Rectal smooth muscle tissue (tissue), 1 donor: ENCODE measurements around the gene ADARB2.

Source experiments
- H3K27ac ChIP-seq: one replicate; pipeline ENCODE4 v1.7.0; 2013; ENCODE audit warnings: low read depth, low read length, inconsistent platforms
- H3K27me3 ChIP-seq: one replicate; pipeline ENCODE4 v1.7.0; 2013; ENCODE audit warnings: low read length; ENCODE audit not compliant: control insufficient read depth, insufficient read depth
- H3K36me3 ChIP-seq: one replicate; pipeline ENCODE4 v1.7.0; 2013; ENCODE audit warnings: low read length; ENCODE audit not compliant: control insufficient read depth, insufficient read depth
- H3K4me1 ChIP-seq: one replicate; pipeline ENCODE4 v1.7.0; 2013; ENCODE audit warnings: low read length; ENCODE audit not compliant: control insufficient read depth, insufficient read depth
- H3K4me3 ChIP-seq: one replicate; pipeline ENCODE4 v1.7.0; 2013; ENCODE audit warnings: low read length
- H3K9ac ChIP-seq: one replicate; pipeline ENCODE4 v1.7.0; 2013; ENCODE audit warnings: low read length

Gene ADARB2

DNA sequence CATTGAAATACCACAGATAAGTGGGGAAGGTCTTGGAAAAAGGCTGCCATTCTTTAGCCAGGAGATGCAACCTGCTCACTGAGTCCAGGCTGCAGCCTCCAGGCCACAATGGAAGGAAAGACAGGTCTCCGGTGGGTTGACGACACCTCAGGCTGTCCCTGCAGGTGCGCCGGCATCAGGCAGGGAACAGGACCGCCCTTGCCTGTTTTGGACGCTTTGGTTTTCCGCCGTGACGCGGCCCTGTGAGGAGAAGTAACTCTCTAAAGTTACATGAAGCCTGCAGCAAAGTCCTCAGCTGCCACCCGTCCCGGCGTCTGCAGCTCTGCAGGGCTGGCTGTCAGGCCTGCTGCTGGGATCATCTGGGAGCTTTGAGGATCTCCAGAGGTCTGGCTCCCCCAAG lies 534.1 kb downstream of the ADARB2 start:
- no peak overlapping the region for H3K4me3 ChIP-seq
- H3K36me3 ChIP-seq, result no peaks in the 10 kb centered on the region
- H3K9ac ChIP-seq, result no peak overlapping the region
- H3K27me3 ChIP-seq, result peaks cover 2% of the 10 kb centered on the region
- H3K4me1 ChIP-seq, result no peaks in the 10 kb centered on the region
- H3K27ac ChIP-seq, result no peak overlapping the region

GRCh38 chr10:1202343-1202742 lies 535.0 kb downstream of the ADARB2 start:
- H3K36me3 ChIP-seq, result no peaks in the 10 kb centered on the region
- no peak overlapping the region for H3K27ac ChIP-seq
- H3K9ac ChIP-seq, result no peak overlapping the region
- peaks cover 2% of the 10 kb centered on the region for H3K27me3 ChIP-seq
- H3K4me3 ChIP-seq, result no peak overlapping the region
- H3K4me1 ChIP-seq, result no peaks in the 10 kb centered on the region

DNA sequence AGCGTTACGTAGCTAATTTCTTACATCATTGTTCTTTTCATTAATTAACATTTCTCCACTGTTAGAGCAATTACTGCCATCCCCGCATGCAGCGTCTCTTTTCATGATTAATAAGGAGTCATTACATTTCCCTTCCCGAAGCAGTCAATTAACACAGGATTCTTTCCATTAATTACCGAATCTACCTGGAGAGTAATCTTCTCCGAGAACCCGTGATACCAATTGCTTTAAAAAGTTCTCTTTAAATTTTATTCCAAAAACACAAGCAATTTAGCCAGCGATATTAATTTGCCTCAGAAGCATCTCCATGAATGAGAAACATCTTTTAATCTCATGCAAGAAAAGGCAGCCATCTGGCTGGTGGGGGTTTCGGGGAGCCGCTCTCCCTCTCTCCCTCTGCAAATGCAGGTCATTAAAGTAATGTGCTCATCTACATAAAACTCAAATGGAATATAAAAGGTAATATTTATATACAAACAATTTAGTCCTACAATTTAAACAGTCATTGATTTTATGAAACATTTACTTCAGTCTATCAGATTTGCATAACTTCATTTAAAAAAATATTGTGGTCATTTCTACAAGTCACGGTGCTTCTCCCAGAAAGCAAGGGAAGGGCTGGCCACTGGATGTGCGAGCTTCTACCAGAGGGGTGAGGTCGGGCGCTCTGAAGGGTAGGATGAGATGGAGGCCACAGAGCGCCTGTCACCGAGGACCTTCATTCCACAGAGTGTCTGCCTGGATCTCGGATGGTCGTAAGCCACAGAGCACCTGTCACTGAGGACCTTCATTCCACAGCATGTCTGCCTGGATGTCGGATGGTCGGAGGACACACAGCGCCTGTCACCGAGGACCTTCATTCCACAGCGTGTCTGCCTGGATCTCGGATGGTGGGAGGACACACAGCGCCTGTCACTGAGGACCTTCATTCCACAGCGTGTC lies 536.2 kb downstream of the ADARB2 start:
- no peak overlapping the region for H3K4me3 ChIP-seq
- no peaks in the 10 kb centered on the region for H3K4me1 ChIP-seq
- H3K27me3 ChIP-seq, result peaks cover 2% of the 10 kb centered on the region
- H3K36me3 ChIP-seq, result no peaks in the 10 kb centered on the region
- no peak overlapping the region for H3K9ac ChIP-seq
- no peak overlapping the region for H3K27ac ChIP-seq

DNA sequence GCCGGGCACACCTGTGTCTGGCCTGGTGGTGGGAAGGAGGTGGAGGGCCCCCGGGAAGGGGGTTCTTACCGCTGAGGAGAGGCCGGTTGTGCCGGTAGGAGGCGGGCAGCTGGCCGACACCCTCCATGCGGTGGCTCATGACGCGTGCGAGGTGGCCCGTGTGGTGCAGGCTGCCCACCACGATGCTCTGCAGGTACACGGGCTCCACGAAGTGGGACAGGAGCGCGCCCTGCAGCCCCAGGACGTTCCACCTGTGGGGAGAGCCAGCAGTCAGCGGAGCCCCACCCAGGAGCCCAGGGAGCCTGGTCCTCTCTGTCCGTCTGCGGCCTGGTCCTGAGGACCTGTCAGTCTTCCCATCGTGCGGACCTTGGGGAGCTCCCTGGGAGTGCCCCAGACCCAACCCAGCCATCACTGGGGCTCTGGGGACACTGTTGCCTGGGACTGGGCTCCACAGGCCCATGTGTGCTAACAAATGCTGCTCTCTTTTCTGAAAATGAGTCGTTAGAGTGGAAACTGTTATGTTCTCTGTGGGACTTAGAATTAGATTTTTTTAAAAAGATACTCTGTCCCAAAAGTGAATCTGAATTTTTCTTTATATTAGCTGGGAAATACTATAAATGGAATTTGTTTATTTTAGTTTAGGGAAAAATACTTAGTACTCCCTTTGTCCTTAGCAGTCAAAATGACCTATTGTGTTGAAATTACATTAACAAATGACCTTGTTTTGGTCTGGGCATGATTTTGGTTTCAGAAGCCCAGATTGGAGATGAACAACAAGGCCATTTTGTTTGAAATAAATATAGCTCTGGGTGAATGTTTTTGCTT lies 537.2 kb downstream of the ADARB2 start:
- peak overlapping the region; percentile 24 for H3K27ac ChIP-seq
- peaks cover 2% of the 10 kb centered on the region for H3K27me3 ChIP-seq
- no peaks in the 10 kb centered on the region for H3K36me3 ChIP-seq
- no peak overlapping the region for H3K4me3 ChIP-seq
- no peaks in the 10 kb centered on the region for H3K4me1 ChIP-seq
- no peak overlapping the region for H3K9ac ChIP-seq

GRCh38 chr10:1199345-1199673 lies 538.0 kb downstream of the ADARB2 start:
- Histone ChIP-seq H3K36me3 (no peaks in the 10 kb centered on the region), H3K4me3 (no peak overlapping the region), H3K27me3 (peaks cover 2% of the 10 kb centered on the region), H3K27ac (no peak overlapping the region), H3K9ac (no peak overlapping the region), H3K4me1 (no peaks in the 10 kb centered on the region)

- H3K36me3 ChIP-seq, result no peaks in the 10 kb centered on the region
- H3K27ac ChIP-seq, result no peak overlapping the region
- H3K4me1 ChIP-seq, result no peaks in the 10 kb centered on the region
- no peak overlapping the region for H3K9ac ChIP-seq
- peaks cover 2% of the 10 kb centered on the region for H3K27me3 ChIP-seq
- H3K4me3 ChIP-seq, result no peak overlapping the region
Measured at GRCh38 chr10:1198453-1199344, 538.6 kb downstream of the ADARB2 start.

GRCh38 chr10:1197384-1197783 lies 539.9 kb downstream of the ADARB2 start:
- Histone ChIP-seq H3K4me1 (no peaks in the 10 kb centered on the region), H3K36me3 (no peaks in the 10 kb centered on the region), H3K9ac (no peak overlapping the region), H3K4me3 (no peak overlapping the region), H3K27ac (no peak overlapping the region), H3K27me3 (peaks cover 2% of the 10 kb centered on the region)

GRCh38 chr10:1196656-1197055 lies 540.7 kb downstream of the ADARB2 start:
- H3K4me1 ChIP-seq, result no peaks in the 10 kb centered on the region
- peaks cover 2% of the 10 kb centered on the region for H3K27me3 ChIP-seq
- H3K4me3 ChIP-seq, result no peak overlapping the region

GRCh38 chr10:1195828-1196227 lies 541.5 kb downstream of the ADARB2 start:
- no peaks in the 10 kb centered on the region for H3K4me1 ChIP-seq

More at GRCh38 chr10:1196656-1197055, 540.7 kb downstream of the ADARB2 start:
- no peak overlapping the region for H3K27ac ChIP-seq
- no peaks in the 10 kb centered on the region for H3K36me3 ChIP-seq
- no peak overlapping the region for H3K9ac ChIP-seq

GRCh38 chr10:1194161-1194560 lies 543.2 kb downstream of the ADARB2 start:
- Histone ChIP-seq H3K27me3 (no peaks in the 10 kb centered on the region), H3K9ac (no peak overlapping the region), H3K4me1 (no peaks in the 10 kb centered on the region), H3K27ac (no peak overlapping the region), H3K4me3 (no peak overlapping the region), H3K36me3 (no peaks in the 10 kb centered on the region)

More at GRCh38 chr10:1195828-1196227, 541.5 kb downstream of the ADARB2 start:
- no peaks in the 10 kb centered on the region for H3K36me3 ChIP-seq
- H3K27me3 ChIP-seq, result peaks cover 2% of the 10 kb centered on the region
- no peak overlapping the region for H3K4me3 ChIP-seq
- H3K9ac ChIP-seq, result no peak overlapping the region
- no peak overlapping the region for H3K27ac ChIP-seq

DNA sequence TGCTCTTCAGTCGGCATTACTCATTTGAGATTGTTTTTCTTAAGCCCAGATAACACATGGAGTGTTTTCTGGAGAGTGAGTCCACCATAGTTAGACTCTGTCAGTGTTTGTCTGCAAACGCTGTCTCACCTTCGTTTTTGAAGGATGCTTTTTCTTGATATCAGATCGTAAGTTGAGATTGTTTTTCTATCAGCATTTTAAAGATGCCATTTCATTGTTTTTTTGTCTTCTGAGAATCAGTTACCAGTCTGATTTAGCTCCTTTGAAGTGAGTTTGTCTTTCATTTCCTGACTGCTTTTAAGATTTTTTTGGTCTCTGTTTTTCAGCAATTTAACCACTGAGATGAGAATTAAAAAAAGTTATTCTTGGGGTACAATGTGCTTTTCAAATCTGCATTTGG lies 543.8 kb downstream of the ADARB2 start:
- Histone ChIP-seq H3K27me3 (no peaks in the 10 kb centered on the region), H3K27ac (no peak overlapping the region), H3K4me1 (no peaks in the 10 kb centered on the region), H3K36me3 (no peaks in the 10 kb centered on the region), H3K4me3 (no peak overlapping the region), H3K9ac (no peak overlapping the region)

- H3K4me1 ChIP-seq, result no peaks in the 10 kb centered on the region
- H3K9ac ChIP-seq, result no peak overlapping the region
- no peaks in the 10 kb centered on the region for H3K27me3 ChIP-seq
- H3K36me3 ChIP-seq, result no peaks in the 10 kb centered on the region
- H3K27ac ChIP-seq, result no peak overlapping the region
- H3K4me3 ChIP-seq, result no peak overlapping the region
Measured at GRCh38 chr10:1191752-1192151, 545.6 kb downstream of the ADARB2 start.
